ENCODE measurements around the gene LPIN3. TPM values are rescaled to one million over a fixed set of nuclear protein-coding genes. Genes with fewer than 3 reads are reported as not detected.

The LPIN3 gene
- total and polyA plus RNA-seq, 2 donors (not counting 3 experiments of a cell fraction or from before 2014, with no cell fraction given), result 2.1 to 3.0 TPM

GRCh38 chr20:41307021-41307420 is 33.6 kb upstream of the LPIN3 start:
- no peaks in the 10 kb centered on the region for H3K9me1 ChIP-seq (replicated peaks; ENCODE audit: control insufficient read depth, extremely low read depth, insufficient read depth, low read length)
- TF ChIP-seq POLR2AphosphoS5 (IDR thresholded peaks at IDR 0.05; ENCODE audit: insufficient read depth, low read depth, low read length) (no peak), GATA2 (IDR thresholded peaks at IDR 0.05; ENCODE audit: insufficient read depth, insufficient read length, low read depth, low read length) (no peak), POLR2A (IDR thresholded peaks at IDR 0.05; ENCODE audit: low read depth, low read length) (no peak), CTCF (IDR thresholded peaks at IDR 0.05; ENCODE audit: extremely low read depth in 1 of 2, insufficient read depth in 1 of 2, low read depth in 1 of 2, low read length in 2 of 2) (no peak), FOS (IDR thresholded peaks at IDR 0.05; ENCODE audit: borderline replicate concordance, insufficient read depth, low read length) (no peak), MYC (IDR thresholded peaks at IDR 0.05; ENCODE audit: low read depth, low read length) (no peak), EZH2 (IDR thresholded peaks at IDR 0.05; ENCODE audit: borderline replicate concordance, low read depth, low read length, severe bottlenecking) (no peak), MAX (IDR thresholded peaks at IDR 0.05; ENCODE audit: insufficient read depth, insufficient read length) (no peak), JUN (IDR thresholded peaks at IDR 0.05; ENCODE audit: borderline replicate concordance, insufficient read depth, insufficient read length, low read depth) (no peak)
- no peak overlapping the region for H3K27ac ChIP-seq (ENCODE audit: insufficient read depth, low read depth, low read length)
- ChIA-PET CTCF (interaction anchor here (0.6 kb wide), 1 partner anchor 37 kb away, joined by 3 read pairs; no protein-coding TSS in a partner anchor), POLR2A (no interaction called here)
- H3K27me3 ChIP-seq (ENCODE audit: control insufficient read depth in 2 of 2, insufficient read depth in 2 of 2, low read length in 2 of 2), result no peaks in the 10 kb centered on the region
- no peak overlapping the region for H3K4me2 ChIP-seq (ENCODE audit: insufficient read depth, low read length)
- peaks cover 24% of the 10 kb centered on the region for H3K79me2 ChIP-seq (ENCODE audit: control insufficient read depth, insufficient read depth, low read length)
- FAIRE-seq (no peak), DNase-seq (ENCODE audit: low read depth, low spot score) (no peak)
- no peaks in the 10 kb centered on the region for H4K20me1 ChIP-seq (replicated peaks; ENCODE audit: control insufficient read depth, extremely low read depth, insufficient read depth, low read length)
- no peak overlapping the region for H3K4me3 ChIP-seq (replicated peaks in 1 of 3; ENCODE audit: insufficient read depth in 1 of 3, low read depth in 1 of 3, low read length in 3 of 3)
- intact Hi-C loops (cut with micrococcal nuclease), result no loop called here
- H3K9me3 ChIP-seq (replicated peaks; ENCODE audit: control insufficient read depth, insufficient read depth, low read length), result no peaks in the 10 kb centered on the region
- H3K9ac ChIP-seq (replicated peaks; ENCODE audit: extremely low read depth, insufficient read depth, low read length), result no peak overlapping the region
- BruUV-seq (replicated peaks), result no TSS peak
- H2AFZ ChIP-seq (ENCODE audit: low read depth, low read length), result no peak overlapping the region
- H3K4me1 ChIP-seq (ENCODE audit: control insufficient read depth, extremely low read depth, insufficient read depth, low read length), result peaks cover 6% of the 10 kb centered on the region
- H3K36me3 ChIP-seq (ENCODE audit: control insufficient read depth in 2 of 2, extremely low read depth in 1 of 2, insufficient read depth in 2 of 2, low read length in 2 of 2), result no peaks in the 10 kb centered on the region
- dilution Hi-C loops (cut with MboI; ENCODE audit: extremely low pct_ligation_motif_present, low sequenced_read_pairs), result no loop called here
